Esophagus muscularis mucosa (tissue), 4 donors: Measurements from ENCODE around the gene SPAG16. TPM values are rescaled to one million over a fixed set of nuclear protein-coding genes. Genes with fewer than 3 reads are reported as not detected.

Experiments used
- DNase-seq: peaks from one replicate; pipeline ENCODE4 v3.0.0-alpha.2; 2017; ENCODE audit errors: extremely low spot score
- H3K27ac ChIP-seq, 4 donors: fragments of 200-600 bp; sonication (generic); replicated peaks in 1 of 4; 1 replicate in 3 of 4; 2 replicates in 1 of 4; pipeline ENCODE4 v1.5.1; 2016 to 2019; ENCODE audit warnings: mild to moderate bottlenecking in 1 of 4
- H3K27me3 ChIP-seq, 4 donors: fragments of 200-600 bp; sonication (generic); one replicate each; pipeline versions ENCODE4 v1.5.1 to v1.6.0; 2016 to 2019
- H3K36me3 ChIP-seq, 4 donors: fragments of 200-600 bp; sonication (generic); one replicate each; pipeline ENCODE4 v1.5.1; 2016 to 2019
- H3K4me1 ChIP-seq, 4 donors: fragments of 200-600 bp; sonication (generic); one replicate each; pipeline ENCODE4 v1.5.1; 2016 to 2019
- H3K4me3 ChIP-seq, 4 donors: fragments of 200-600 bp; sonication (generic); 1 replicate in 2 of 4; 2 replicates in 2 of 4; pipeline ENCODE4 v1.5.1; 2016 to 2019; ENCODE audit warnings: mild to moderate bottlenecking in 4 of 4, moderate library complexity in 1 of 4
- H3K9me3 ChIP-seq, 4 donors: fragments of 200-600 bp; sonication (generic); 1 replicate in 3 of 4; 2 replicates in 1 of 4; pipeline ENCODE4 v1.5.1; 2016 to 2019
- CTCF ChIP-seq, 3 experiments: fragments of 200-600 bp in 2 of 3; fragments of 450-650 bp in 1 of 3; sonication (generic) in 2 of 3; IDR thresholded peaks; one replicate each; pipeline ENCODE4 v1.5.1; 2017 to 2019; ENCODE audit warnings: antibody characterized with exemption in 3 of 3, mild to moderate bottlenecking in 2 of 3, moderate library complexity in 1 of 3
- EP300 ChIP-seq: sonication (generic); formaldehyde crosslinking; IDR thresholded peaks from one replicate; pipeline ENCODE4 v1.6.1; 2017; ENCODE audit warnings: antibody characterized with exemption
- POLR2A ChIP-seq: fragments of 450-650 bp; IDR thresholded peaks from one replicate; pipeline ENCODE4 v1.6.1; 2017; ENCODE audit warnings: antibody characterized with exemption, moderate library complexity, mild to moderate bottlenecking, low read depth
- POLR2AphosphoS5 ChIP-seq, 2 donors: sonication (generic); formaldehyde crosslinking; IDR thresholded peaks; one replicate each; pipeline ENCODE4 v1.6.1; 2017; ENCODE audit warnings: antibody characterized with exemption in 2 of 2
- WGBS: methylation state at CpG from one replicate; pipeline ENCODE4 v1.1.5; 2018; 5-methylcytosine and 5-hydroxymethylcytosine counted together
- intact Hi-C: fragments of 100-400 bp; cut with DNase I; formaldehyde crosslinking; loops from one replicate; pipeline ENCODE4 v1.15.1; 2023
- total RNA-seq, 4 donors: library from RNA; depleted of rRNA; stranded (reverse); fragments of >200 nt; gene quantifications; one replicate each; pipeline versions ENCODE4 v1.1.0 to v1.2.1, GENCODE V29; 2016

Gene SPAG16
- 10 to 100 TPM; 26.8 to 36.1 (median 31.0) TPM for total RNA-seq

- H3K27me3 ChIP-seq, result no peaks in the 10 kb centered on the region
- WGBS, result 3% methylated on average over 18 of the region's 59 CpGs
- H3K9me3 ChIP-seq, result no peaks in the 10 kb centered on the region
- H3K27ac ChIP-seq, result peak within 1 kb of the TSS; percentile 69 to 78 (median 78)
- intact Hi-C loops, result no loop called here
- H3K4me1 ChIP-seq, result peaks cover 5 to 22% (median 22%) of the 10 kb centered on the region in 4 donors
- peak; percentile 77 to 80 for TF ChIP-seq POLR2AphosphoS5 (IDR thresholded peaks at IDR 0.05)
- TF ChIP-seq EP300, result no peak
- peak; percentile 96 for DNase-seq
- H3K4me3 ChIP-seq, result peak within 1 kb of the TSS; percentile 70 to 82 (median 78)
- no peaks in the 10 kb centered on the region for H3K36me3 ChIP-seq
These were observed at the start of gene SPAG16 for GRCh38 chr2:213284105-213285090. TSS of gene SPAG16 (plus strand) at chr2:213284464.

- TF ChIP-seq POLR2A (no peak), EP300 (no peak), POLR2AphosphoS5 (IDR thresholded peaks at IDR 0.05) (no peak), CTCF (IDR thresholded peaks at IDR 0.05) (no peak)
- Histone ChIP-seq H3K36me3 (no peaks in the 10 kb centered on the region), H3K9me3 (no peaks in the 10 kb centered on the region), H3K4me1 (peaks cover 0 to 15% (median 3%) of the 10 kb centered on the region in 4 donors), H3K27me3 (peaks cover 0 to 11% (median 0%) of the 10 kb centered on the region in 4 donors), H3K27ac (no peak overlapping the region), H3K4me3 (no peak overlapping the region)
- DNase-seq, result no peak
- whole genome bisulfite sequencing, result 87% methylated on average over 1 of the region's 1 CpG
- intact Hi-C loops, result no loop called here
These were observed 49.6 kb upstream of the SPAG16 start for GRCh38 chr2:213234641-213235040.

GRCh38 chr2:213235741-213236140 is 48.5 kb upstream of the SPAG16 start:
- WGBS, result 83% methylated on average over 1 of the region's 1 CpG
- intact Hi-C loops, result no loop called here

GRCh38 chr2:213237251-213237650 is 47.0 kb upstream of the SPAG16 start:
- TF ChIP-seq CTCF (IDR thresholded peaks at IDR 0.05) (no peak), POLR2A (no peak), EP300 (no peak), POLR2AphosphoS5 (IDR thresholded peaks at IDR 0.05) (no peak)
- H3K4me3 ChIP-seq, result no peak overlapping the region
- intact Hi-C loops, result no loop called here
- no peak overlapping the region for H3K27ac ChIP-seq
- peaks cover 0 to 11% (median 0%) of the 10 kb centered on the region in 4 donors for H3K27me3 ChIP-seq
- 74% methylated on average over 1 of the region's 1 CpG for WGBS
- no peak for DNase-seq
- peaks cover 0 to 15% (median 3%) of the 10 kb centered on the region in 4 donors for H3K4me1 ChIP-seq
- H3K9me3 ChIP-seq, result no peaks in the 10 kb centered on the region
- no peaks in the 10 kb centered on the region for H3K36me3 ChIP-seq

More at GRCh38 chr2:213235741-213236140, 48.5 kb upstream of the SPAG16 start:
- Histone ChIP-seq H3K4me3 (no peak overlapping the region), H3K36me3 (no peaks in the 10 kb centered on the region), H3K9me3 (no peaks in the 10 kb centered on the region), H3K27me3 (peaks cover 0 to 11% (median 0%) of the 10 kb centered on the region in 4 donors), H3K4me1 (peaks cover 0 to 15% (median 3%) of the 10 kb centered on the region in 4 donors), H3K27ac (no peak overlapping the region)
- no peak for TF ChIP-seq EP300
- TF ChIP-seq POLR2A, result no peak
- TF ChIP-seq POLR2AphosphoS5 (IDR thresholded peaks at IDR 0.05), result no peak
- no peak for TF ChIP-seq CTCF (IDR thresholded peaks at IDR 0.05)
- DNase-seq, result no peak

GRCh38 chr2:213237787-213238186 is 46.5 kb upstream of the SPAG16 start:
- no peaks in the 10 kb centered on the region for H3K9me3 ChIP-seq
- H3K36me3 ChIP-seq, result no peaks in the 10 kb centered on the region
- DNase-seq, result no peak
- H3K27me3 ChIP-seq, result peaks cover 0 to 9% (median 0%) of the 10 kb centered on the region in 4 donors
- intact Hi-C loops, result no loop called here
- TF ChIP-seq CTCF (IDR thresholded peaks at IDR 0.05) (no peak), POLR2A (no peak), POLR2AphosphoS5 (IDR thresholded peaks at IDR 0.05) (no peak), EP300 (no peak)
- no peak overlapping the region for H3K27ac ChIP-seq
- 76% methylated on average over 2 of the region's 2 CpGs for WGBS
- peaks cover 0 to 15% (median 3%) of the 10 kb centered on the region in 4 donors for H3K4me1 ChIP-seq
- H3K4me3 ChIP-seq, result no peak overlapping the region
